Lung (tissue), 12 donors: Measurements from ENCODE around the gene RIC8B. TPM values are rescaled to one million over a fixed set of nuclear protein-coding genes. Genes with fewer than 3 reads are reported as not detected.

Source experiments
- ATAC-seq: fragments of 200-7000 bp; cut with Tn5 transposase; one replicate; pipeline ENCODE4 v1.9.1; 2020; ENCODE audit warnings: moderate number of reproducible peaks; ENCODE audit not compliant: insufficient read depth, low FRiP score
- DNase-seq, 3 donors: peaks; one replicate each; pipeline ENCODE4 v3.0.0-alpha.2; 2013 to 2017
- H3K27ac ChIP-seq, 2 donors: one replicate each; pipeline ENCODE4 v1.5.1; 2013; ENCODE audit warnings: mild to moderate bottlenecking in 2 of 2, moderate library complexity in 2 of 2, control low read depth in 1 of 2, inconsistent platforms in 1 of 2, low read depth in 1 of 2, low read length in 1 of 2
- H3K27me3 ChIP-seq, 3 donors: one replicate each; pipeline ENCODE4 v1.5.1; 2013; ENCODE audit warnings: low read length in 2 of 3; ENCODE audit not compliant: control insufficient read depth in 3 of 3, insufficient read depth in 3 of 3
- H3K36me3 ChIP-seq, 4 donors: one replicate each; pipeline ENCODE4 v1.5.1; 2013; ENCODE audit warnings: low read length in 4 of 4, mild to moderate bottlenecking in 1 of 4, moderate library complexity in 1 of 4; ENCODE audit not compliant: control insufficient read depth in 4 of 4, insufficient read depth in 4 of 4
- H3K4me1 ChIP-seq, 5 donors: one replicate each; pipeline ENCODE4 v1.5.1; 2013; ENCODE audit warnings: low read length in 5 of 5, mild to moderate bottlenecking in 2 of 5, moderate library complexity in 1 of 5; ENCODE audit not compliant: control insufficient read depth in 5 of 5, insufficient read depth in 5 of 5
- H3K4me3 ChIP-seq: one replicate; pipeline ENCODE4 v1.5.1; 2013; ENCODE audit warnings: mild to moderate bottlenecking, control low read depth, moderate library complexity
- H3K9ac ChIP-seq, 2 donors: one replicate each; pipeline ENCODE4 v1.5.1; 2013; ENCODE audit warnings: low read length in 2 of 2, control low read depth in 1 of 2; ENCODE audit not compliant: insufficient read depth in 1 of 2
- H3K9me3 ChIP-seq, 4 donors: one replicate each; pipeline ENCODE4 v1.5.1; 2013; ENCODE audit warnings: low read length in 3 of 4, mild to moderate bottlenecking in 1 of 4, moderate library complexity in 1 of 4; ENCODE audit not compliant: control insufficient read depth in 4 of 4, insufficient read depth in 3 of 4
- WGBS, 2 donors: extraction: QIAGEN DNeasy Blood & Tissue Kit; methylation state at CpG; one replicate each; pipeline ENCODE4 v1.1.7; 2013; 5-methylcytosine and 5-hydroxymethylcytosine counted together
- polyA plus RNA-seq, 2 donors: library from polyadenylated mRNA; stranded (reverse); fragments of 200-250 nt; gene quantifications; one replicate each; pipeline ENCODE4 v1.2.1, GENCODE V29; 2013
- total RNA-seq, 2 donors: library from RNA; depleted of rRNA in 1 of 2; stranded (reverse); fragments of >200 nt in 1 of 2; gene quantifications; one replicate each; pipeline ENCODE4 v1.2.1, GENCODE V29; 2014 to 2021
- TF ChIP-seq, protein P1 (sequence below): IDR thresholded peaks from 2 replicates; pipeline ENCODE4 v1.5.1; 2012; ENCODE audit warnings: mild to moderate bottlenecking; ENCODE audit errors: control extremely low read depth, extremely low read depth
- donor health status: control.
- donor health status: control.
- donor health status: Bipolar disorder and iron deficiency.
- donor health status: healthy.
- donor health status: DM: yes; HTN: yes; CAD: no.

Gene RIC8B
- total and polyA plus RNA-seq, 4 donors: 3.3 to 14.4 (median 8.2) TPM

- Histone ChIP-seq H3K4me3 (no peak overlapping the region), H3K27me3 (no peaks in the 10 kb centered on the region), H3K27ac (no peak overlapping the region), H3K9me3 (no peaks in the 10 kb centered on the region), H3K36me3 (peaks cover 6 to 15% (median 9%) of the 10 kb centered on the region in 4 donors), H3K9ac (no peak overlapping the region), H3K4me1 (peaks cover 0 to 8% (median 0%) of the 10 kb centered on the region in 5 donors)
- DNase-seq: no peak
- TF ChIP-seq, protein P1, sequence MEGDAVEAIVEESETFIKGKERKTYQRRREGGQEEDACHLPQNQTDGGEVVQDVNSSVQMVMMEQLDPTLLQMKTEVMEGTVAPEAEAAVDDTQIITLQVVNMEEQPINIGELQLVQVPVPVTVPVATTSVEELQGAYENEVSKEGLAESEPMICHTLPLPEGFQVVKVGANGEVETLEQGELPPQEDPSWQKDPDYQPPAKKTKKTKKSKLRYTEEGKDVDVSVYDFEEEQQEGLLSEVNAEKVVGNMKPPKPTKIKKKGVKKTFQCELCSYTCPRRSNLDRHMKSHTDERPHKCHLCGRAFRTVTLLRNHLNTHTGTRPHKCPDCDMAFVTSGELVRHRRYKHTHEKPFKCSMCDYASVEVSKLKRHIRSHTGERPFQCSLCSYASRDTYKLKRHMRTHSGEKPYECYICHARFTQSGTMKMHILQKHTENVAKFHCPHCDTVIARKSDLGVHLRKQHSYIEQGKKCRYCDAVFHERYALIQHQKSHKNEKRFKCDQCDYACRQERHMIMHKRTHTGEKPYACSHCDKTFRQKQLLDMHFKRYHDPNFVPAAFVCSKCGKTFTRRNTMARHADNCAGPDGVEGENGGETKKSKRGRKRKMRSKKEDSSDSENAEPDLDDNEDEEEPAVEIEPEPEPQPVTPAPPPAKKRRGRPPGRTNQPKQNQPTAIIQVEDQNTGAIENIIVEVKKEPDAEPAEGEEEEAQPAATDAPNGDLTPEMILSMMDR: no peak
- ATAC-seq: no peak
- 80 to 88% methylated on average over 5 of the region's 5 CpGs for WGBS, 2 donors
Measured at GRCh38 chr12:106878804-106879203, 104.3 kb downstream of the RIC8B start.

DNA sequence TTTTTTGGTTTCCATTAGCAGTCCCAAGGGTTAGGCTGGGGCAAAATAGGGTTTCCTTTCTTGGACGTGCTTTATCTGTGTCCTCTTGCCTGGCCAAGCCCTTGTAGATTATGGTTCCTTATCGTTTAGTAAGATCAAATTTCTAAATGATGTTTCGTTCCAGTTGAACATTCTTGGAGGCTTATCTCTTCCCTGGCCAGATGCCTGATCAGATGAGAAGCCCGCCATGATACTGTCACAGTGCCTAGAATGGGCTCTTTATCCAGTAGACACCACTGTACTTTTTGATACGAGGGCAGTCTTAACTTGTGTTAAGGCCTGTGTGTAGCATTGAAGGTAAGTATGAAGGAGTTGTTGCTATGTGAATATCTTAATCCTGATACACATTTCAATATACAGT is 105.1 kb downstream of the RIC8B start:
- H3K9me3 ChIP-seq: no peaks in the 10 kb centered on the region
- H3K36me3 ChIP-seq: peaks cover 6 to 15% (median 9%) of the 10 kb centered on the region in 4 donors
- no peak overlapping the region for H3K27ac ChIP-seq
- WGBS, 2 donors: 75 to 86% methylated on average over 5 of the region's 5 CpGs
- no peak overlapping the region for H3K9ac ChIP-seq
- DNase-seq: no peak
- no peaks in the 10 kb centered on the region for H3K27me3 ChIP-seq
- no peak for ATAC-seq
- H3K4me3 ChIP-seq: no peak overlapping the region
- TF ChIP-seq, protein P1: no peak
- H3K4me1 ChIP-seq: peaks cover 0 to 8% (median 0%) of the 10 kb centered on the region in 5 donors

DNA sequence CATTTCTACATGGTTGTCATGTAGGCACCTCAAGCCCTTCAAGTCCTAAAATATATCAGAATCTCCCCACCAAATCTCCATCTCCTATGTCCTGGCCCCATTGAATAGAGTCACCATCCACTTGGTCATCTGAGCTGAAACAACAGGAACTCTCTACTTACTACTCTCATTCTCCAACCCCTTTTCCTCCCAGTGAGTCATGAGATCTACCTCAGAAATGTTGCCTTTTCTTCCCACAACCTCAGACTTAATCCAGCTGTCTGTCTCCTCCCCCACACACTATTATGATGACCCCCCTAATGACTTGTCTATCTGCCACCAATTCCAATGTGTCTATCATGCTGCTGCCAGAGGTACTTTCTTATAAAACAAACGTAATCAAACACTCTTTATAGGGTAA is 108.9 kb downstream of the RIC8B start:
- H3K4me1 ChIP-seq: peaks cover 0 to 8% (median 0%) of the 10 kb centered on the region in 5 donors
- TF ChIP-seq, protein P1: no peak
- no peak overlapping the region for H3K4me3 ChIP-seq
- 89 to 94% methylated on average over 1 of the region's 1 CpG for WGBS, 2 donors
- peaks cover 8 to 21% (median 15%) of the 10 kb centered on the region in 4 donors for H3K36me3 ChIP-seq
- no peak overlapping the region for H3K27ac ChIP-seq
- H3K27me3 ChIP-seq: no peaks in the 10 kb centered on the region
- H3K9me3 ChIP-seq: no peaks in the 10 kb centered on the region
- ATAC-seq (no peak), DNase-seq (no peak)
- H3K9ac ChIP-seq: no peak overlapping the region

- Histone ChIP-seq H3K9ac (no peak overlapping the region), H3K4me1 (no peaks in the 10 kb centered on the region), H3K36me3 (peaks cover 6 to 20% (median 11%) of the 10 kb centered on the region in 4 donors), H3K27ac (no peak overlapping the region), H3K27me3 (no peaks in the 10 kb centered on the region), H3K9me3 (no peaks in the 10 kb centered on the region), H3K4me3 (no peak overlapping the region)
- DNase-seq: no peak
- 98 to 99% methylated on average over 3 of the region's 3 CpGs for WGBS, 2 donors
- TF ChIP-seq, protein P1: no peak
- no peak for ATAC-seq
Measured at GRCh38 chr12:106885026-106885425, 110.5 kb downstream of the RIC8B start.
